ENCODE measurements around the gene EGF. TPM values are rescaled to one million over a fixed set of nuclear protein-coding genes. Genes with fewer than 3 reads are reported as not detected.

EGF gene
- total RNA-seq, 2 donors from 2014 or later: 2.1 to 3.9 TPM

DNA sequence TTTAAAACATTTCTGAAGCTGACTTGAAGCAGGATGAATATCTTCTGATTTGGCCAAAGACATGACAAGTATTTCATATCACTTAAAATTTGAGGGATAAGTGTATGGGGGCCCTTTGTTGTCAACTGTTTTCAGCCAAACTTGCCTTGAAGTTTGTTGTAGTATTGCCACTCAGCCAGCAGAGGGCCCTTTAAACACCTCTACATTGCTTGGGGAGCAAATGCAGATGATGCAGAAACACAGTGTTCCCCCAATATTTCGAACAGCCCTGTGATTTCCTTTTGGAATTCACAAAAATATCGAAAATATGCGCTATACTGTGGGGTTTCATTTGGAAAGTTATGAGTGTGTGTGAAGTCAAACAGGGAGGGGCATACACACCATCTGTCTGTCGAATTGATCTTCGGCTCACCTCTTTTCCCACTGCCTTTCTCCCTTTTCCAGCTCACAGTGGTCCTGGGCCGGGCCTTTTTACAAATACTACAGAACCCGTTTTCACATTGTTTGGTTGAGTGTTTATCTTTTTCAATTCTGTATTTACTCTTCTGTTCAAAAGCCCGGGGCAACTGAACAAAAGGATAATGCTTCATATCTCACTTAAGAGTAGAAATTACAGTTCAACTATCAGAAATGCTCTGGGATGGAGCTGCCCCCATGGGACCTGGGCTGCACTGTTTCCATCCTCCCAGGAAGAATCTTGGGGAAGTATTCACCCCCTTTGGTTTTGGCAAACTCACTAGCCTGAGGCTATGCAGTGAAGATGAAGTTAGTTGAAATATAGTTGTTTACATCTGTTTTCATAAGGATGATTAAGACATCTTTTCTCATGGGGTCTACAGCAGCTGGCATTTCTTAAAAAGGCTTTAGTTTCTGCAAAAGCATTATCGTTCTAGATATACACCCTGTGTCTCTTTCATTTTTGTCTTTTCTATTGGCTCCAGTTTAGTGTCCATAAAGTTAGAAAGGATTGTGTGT, 137.6 kb downstream of the EGF start:
- intact Hi-C loops (cut with DNase I, micrococcal nuclease): loop anchor here in 1 of 2 donors (5.0 kb wide), 1 partner anchor 162 kb away; no protein-coding TSS in a partner anchor
- DNase-seq (peak in 1 of 2 donors; percentile 39), ATAC-seq (peak; percentile 51)

DNA sequence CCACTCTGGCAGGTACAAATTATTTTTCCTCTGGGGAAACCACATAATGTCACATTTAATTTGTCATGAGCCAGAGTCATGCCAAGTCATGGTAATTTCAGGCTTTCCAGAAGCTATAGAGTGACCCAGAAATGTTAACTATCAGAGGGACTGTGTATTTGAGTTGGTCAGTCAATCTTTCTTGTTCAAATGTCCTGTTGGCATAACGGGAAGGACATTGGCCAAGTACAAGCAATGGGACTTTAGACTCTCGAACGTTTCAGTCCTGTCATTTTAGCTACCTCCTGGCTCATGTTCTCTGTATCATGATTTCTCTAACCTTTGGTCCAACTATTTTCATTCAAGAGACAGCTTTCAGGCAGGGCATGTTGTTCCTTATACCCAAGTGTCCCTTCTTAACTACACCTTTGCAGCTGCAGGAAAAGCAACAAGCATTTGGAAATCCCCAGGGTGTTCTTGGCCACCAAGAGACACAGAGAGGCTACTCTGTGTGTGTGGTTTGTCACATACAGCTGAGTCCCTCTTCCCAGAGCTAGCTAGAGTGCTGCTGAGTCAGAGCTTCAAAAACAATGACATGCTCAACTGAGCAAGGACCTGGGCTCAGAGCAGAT, 142.6 kb downstream of the EGF start:
- ATAC-seq (peak; percentile 68), DNase-seq (no peak)
- intact Hi-C loops (cut with DNase I, micrococcal nuclease): loop anchor here in 1 of 2 donors (5.0 kb wide), 1 partner anchor 462 kb away; no protein-coding TSS in a partner anchor

DNA sequence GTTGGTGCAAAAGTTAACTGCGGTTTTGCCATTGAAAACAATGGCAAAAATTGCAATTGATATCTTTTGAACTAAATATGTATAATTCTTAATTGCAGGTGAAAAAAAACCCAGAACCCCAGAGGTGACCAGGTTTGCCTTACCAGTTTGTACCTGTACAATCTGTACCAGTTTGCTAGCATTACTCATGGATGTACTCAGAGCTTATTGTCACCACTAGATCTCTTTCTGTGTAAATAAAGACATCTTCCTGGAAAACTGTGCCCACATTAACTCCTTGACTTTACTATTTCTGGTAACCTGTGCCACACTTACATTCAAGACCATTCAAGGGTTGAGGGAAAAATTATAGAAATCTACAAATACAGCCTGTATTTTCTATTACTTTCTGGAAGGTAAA, 146.0 kb downstream of the EGF start:
- DNase-seq (no peak), ATAC-seq (peak; percentile 53)
- intact Hi-C loops (cut with DNase I, micrococcal nuclease): loop anchor here in 1 of 2 donors (5.0 kb wide), 1 partner anchor 459 kb away; no protein-coding TSS in a partner anchor

DNA sequence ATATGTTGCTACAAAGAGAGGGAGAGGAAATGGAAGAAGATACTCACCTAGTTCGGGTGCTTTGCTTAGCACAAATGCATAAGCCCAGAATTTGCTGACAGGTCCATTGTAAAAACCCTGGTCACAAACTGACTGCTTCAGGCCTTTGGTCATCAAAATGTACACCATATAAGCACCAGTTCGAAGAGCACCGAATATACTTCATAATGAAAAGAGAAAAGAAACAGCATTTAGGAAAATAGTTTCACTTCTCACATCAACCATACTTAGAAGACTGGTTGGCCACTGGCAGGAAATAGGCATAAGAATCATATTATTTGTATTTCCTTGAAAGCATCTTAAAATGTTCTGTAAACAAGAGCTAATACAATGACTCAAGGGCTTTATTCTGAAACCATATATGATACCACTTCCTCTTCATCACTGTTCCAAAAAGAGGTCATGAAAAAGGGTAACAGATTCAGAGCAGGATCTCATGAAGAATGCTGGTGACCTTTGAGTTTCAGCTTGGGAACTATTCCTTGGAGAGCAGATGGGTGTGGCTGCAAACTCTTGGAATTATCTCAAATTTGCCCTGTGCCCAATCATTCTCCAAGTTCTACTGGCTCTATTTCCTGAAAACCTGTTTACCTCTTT, 147.0 kb downstream of the EGF start:
- DNase-seq: no peak
- intact Hi-C loops (cut with DNase I, micrococcal nuclease): loop anchor here in 1 of 2 donors (5.0 kb wide), 1 partner anchor 458 kb away; no protein-coding TSS in a partner anchor

DNA sequence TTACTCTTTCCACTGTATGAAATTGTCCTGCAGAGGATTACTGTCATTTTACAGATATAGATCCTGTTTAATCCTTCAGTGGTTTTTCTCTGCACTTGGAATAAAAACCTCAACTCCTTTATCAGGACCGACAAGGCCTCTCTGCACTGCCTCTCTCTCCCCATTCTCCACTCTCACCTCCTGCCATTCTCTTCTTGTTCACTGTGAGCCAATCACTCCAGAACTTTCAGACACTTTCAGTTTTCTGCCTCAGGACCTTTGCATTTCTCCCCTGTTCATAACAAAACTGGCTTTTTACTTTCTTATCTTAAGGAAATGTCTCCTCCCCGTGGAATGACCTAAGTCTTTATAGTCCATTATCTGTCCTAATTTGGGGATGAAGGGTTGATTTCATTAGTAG, 148.4 kb downstream of the EGF start:
- ATAC-seq: no peak
- intact Hi-C loops (cut with DNase I, micrococcal nuclease): no loop called here
- DNase-seq: no peak

More for the DNA sequence above, 147.0 kb downstream of the EGF start:
- ATAC-seq: peak; percentile 85

Other genes starting within 250 kb of the EGF start
- 10 to 100 TPM; 73.6 to 78.8 TPM for gene CASP6, start 209.4 kb upstream of the EGF start, total RNA-seq
- gene PLA2G12A, start 182.8 kb upstream of the EGF start, total RNA-seq: 10 to 100 TPM; 41.0 to 50.8 TPM
- 1 to 10 TPM; 3.4 to 4.0 TPM for gene CFI, start 110.9 kb upstream of the EGF start, total RNA-seq
- gene GAR1, start 97.1 kb upstream of the EGF start, total RNA-seq: 10 to 100 TPM; 12.8 to 17.0 TPM
- not detected for gene RRH, start 84.9 kb upstream of the EGF start, total RNA-seq
- under 1 TPM in 1 of 2 donors, not detected in 1; 0.08 TPM for gene LRIT3, start 64.8 kb upstream of the EGF start, total RNA-seq